ENCODE measurements around the gene ZNHIT3. TPM values are rescaled to one million over a fixed set of nuclear protein-coding genes. Genes with fewer than 3 reads are reported as not detected.

Gene ZNHIT3
- total and polyA plus RNA-seq, 2 of the 13 experiments (the other 11 are each of a cell fraction or from before 2014, with no cell fraction given) = 66.6 to 77.4 TPM

- TF ChIP-seq, protein P1, sequence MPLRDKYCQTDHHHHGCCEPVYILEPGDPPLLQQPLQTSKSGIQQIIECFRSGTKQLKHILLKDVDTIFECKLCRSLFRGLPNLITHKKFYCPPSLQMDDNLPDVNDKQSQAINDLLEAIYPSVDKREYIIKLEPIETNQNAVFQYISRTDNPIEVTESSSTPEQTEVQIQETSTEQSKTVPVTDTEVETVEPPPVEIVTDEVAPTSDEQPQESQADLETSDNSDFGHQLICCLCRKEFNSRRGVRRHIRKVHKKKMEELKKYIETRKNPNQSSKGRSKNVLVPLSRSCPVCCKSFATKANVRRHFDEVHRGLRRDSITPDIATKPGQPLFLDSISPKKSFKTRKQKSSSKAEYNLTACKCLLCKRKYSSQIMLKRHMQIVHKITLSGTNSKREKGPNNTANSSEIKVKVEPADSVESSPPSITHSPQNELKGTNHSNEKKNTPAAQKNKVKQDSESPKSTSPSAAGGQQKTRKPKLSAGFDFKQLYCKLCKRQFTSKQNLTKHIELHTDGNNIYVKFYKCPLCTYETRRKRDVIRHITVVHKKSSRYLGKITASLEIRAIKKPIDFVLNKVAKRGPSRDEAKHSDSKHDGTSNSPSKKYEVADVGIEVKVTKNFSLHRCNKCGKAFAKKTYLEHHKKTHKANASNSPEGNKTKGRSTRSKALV (CRISPR knock-in tag; IDR thresholded peaks at IDR 0.05) = peak; percentile 83
- TF ChIP-seq PATZ1 (CRISPR knock-in tag; IDR thresholded peaks at IDR 0.05) (peak; percentile 40; the same call in 1 of the 2 replicates), ZNF34 (CRISPR knock-in tag; IDR thresholded peaks at IDR 0.05; ENCODE audit: borderline replicate concordance) (0 out of 2 replicates have a peak, but pooled peaks have one; percentile 12), CAMTA2 (CRISPR knock-in tag; IDR thresholded peaks at IDR 0.05; ENCODE audit: borderline replicate concordance) (peak; percentile 82; the same call in 1 of the 2 replicates), ZBTB1 (CRISPR knock-in tag; IDR thresholded peaks at IDR 0.05; ENCODE audit: borderline replicate concordance) (no peak), GPN1 (CRISPR knock-in tag; IDR thresholded peaks at IDR 0.05; ENCODE audit: borderline replicate concordance) (no peak; the same call in 1 of the 2 replicates), SKI (IDR thresholded peaks at IDR 0.05; ENCODE audit: partially characterized antibody) (peak; percentile 50), KMT2B (CRISPR knock-in tag; IDR thresholded peaks at IDR 0.05) (peak; percentile 86), KLF12 (CRISPR knock-in tag; IDR thresholded peaks at IDR 0.05; ENCODE audit: borderline replicate concordance) (peak; percentile 90; the same call in 1 of the 2 replicates), ZNF567 (CRISPR knock-in tag; IDR thresholded peaks at IDR 0.05; ENCODE audit: borderline replicate concordance) (no peak), ZFP1 (CRISPR knock-in tag; IDR thresholded peaks at IDR 0.05) (no peak), ZFY (CRISPR knock-in tag; IDR thresholded peaks at IDR 0.05) (peak; percentile 83), ZNF614 (CRISPR knock-in tag; IDR thresholded peaks at IDR 0.05; ENCODE audit: borderline replicate concordance) (0 out of 2 replicates have a peak, but pooled peaks have one; percentile 11), NFYB (CRISPR knock-in tag; IDR thresholded peaks at IDR 0.05) (peak; percentile 48), RXRA (CRISPR knock-in tag; IDR thresholded peaks at IDR 0.05) (peak; percentile 74; the same call in 1 of the 2 replicates), TCF12 (IDR thresholded peaks at IDR 0.05) (no peak), TCF12 (CRISPR knock-in tag; IDR thresholded peaks at IDR 0.05) (no peak; the same call in 1 of the 2 replicates), MAFK (conservative IDR thresholded peaks at IDR 0.05 in 1 of 2, IDR thresholded peaks at IDR 0.05 in 1 of 2; ENCODE audit: low read length in 2 of 2) (no peak), ZNF451 (CRISPR knock-in tag; IDR thresholded peaks at IDR 0.05) (peak; percentile 70; the same call in 1 of the 2 replicates), DMAP1 (CRISPR knock-in tag; IDR thresholded peaks at IDR 0.05) (peak; percentile 98), SRY (CRISPR knock-in tag; IDR thresholded peaks at IDR 0.05) (no peak), TFDP1 (CRISPR knock-in tag; IDR thresholded peaks at IDR 0.05; ENCODE audit: borderline replicate concordance) (peak; percentile 77; the same call in 1 of the 2 replicates), FOSL2 (CRISPR knock-in tag; IDR thresholded peaks at IDR 0.05) (no peak), ZKSCAN8 (CRISPR knock-in tag; IDR thresholded peaks at IDR 0.05; ENCODE audit: borderline replicate concordance) (0 out of 2 replicates have a peak, but pooled peaks have one; percentile 25), IRF2 (CRISPR knock-in tag; IDR thresholded peaks at IDR 0.05) (no peak)
Observed at GRCh38 chr17:36534840-36535668, 48.6 kb downstream of the ZNHIT3 start, which contains the start of the genes MYO19 and PIGW (continued).
